Brain microvascular endothelial cell (primary cell): ENCODE results near the gene PHACTR3.

Experiments
- DNase-seq: peaks from one replicate; pipeline ENCODE4 v3.0.0-alpha.2; 2020
- H3K27ac ChIP-seq: fragments of 250-450 bp; sonication (Bioruptor Pico); 2 replicates; pipeline ENCODE4 v1.5.1; 2020; ENCODE audit warnings: mild to moderate bottlenecking, moderate library complexity
- H3K27me3 ChIP-seq: fragments of 250-450 bp; sonication (Bioruptor Pico); replicated peaks from 2 replicates; pipeline ENCODE4 v1.5.1; 2020; ENCODE audit warnings: mild to moderate bottlenecking
- H3K36me3 ChIP-seq: fragments of 250-450 bp; sonication (Bioruptor Pico); replicated peaks from 2 replicates; pipeline ENCODE4 v1.5.1; 2020; ENCODE audit warnings: mild to moderate bottlenecking
- H3K4me3 ChIP-seq: 2 replicates; pipeline ENCODE4 v1.5.1; 2011; ENCODE audit warnings: low read depth, mild to moderate bottlenecking, control low read depth, low read length, moderate library complexity
- in situ Hi-C: cut with HindIII; loops from 2 replicates; pipeline ENCODE4 v1.10.0; 2017; ENCODE audit warnings: low sequenced_read_pairs, low pct_ligation_motif_present
- TF ChIP-seq, protein P1 (sequence below): IDR thresholded peaks from 2 replicates; pipeline ENCODE4 v1.5.1; 2011; ENCODE audit warnings: low read depth, mild to moderate bottlenecking, moderate library complexity, low read length, control low read depth, inconsistent platforms; ENCODE audit errors: missing control alignments

PHACTR3 gene

DNA sequence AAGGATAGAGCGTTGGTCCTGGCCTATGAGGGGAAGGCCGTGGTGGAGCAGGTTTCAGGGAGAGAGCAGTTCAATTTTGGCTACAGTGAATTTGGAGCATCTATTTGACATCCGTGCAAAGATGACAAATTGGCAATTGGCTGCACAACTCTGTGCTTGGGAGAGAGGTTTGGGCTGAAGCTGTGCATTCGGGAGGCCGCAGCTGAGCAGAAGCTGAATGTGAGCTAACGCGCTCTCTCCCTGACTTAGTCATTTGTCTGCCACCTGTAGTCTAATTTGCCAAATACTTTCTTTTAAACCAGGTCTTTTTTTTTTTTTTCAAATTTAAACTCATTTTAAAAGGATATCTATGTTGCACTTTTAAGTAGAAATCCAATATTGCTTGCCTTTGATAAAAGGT is 78.8 kb downstream of the PHACTR3 start:
- DNase-seq = no peak
- no peaks in the 10 kb centered on the region for H3K36me3 ChIP-seq
- H3K27ac ChIP-seq = no peak overlapping the region
- H3K4me3 ChIP-seq = no peak overlapping the region
- in situ Hi-C loops = no loop called here
- H3K27me3 ChIP-seq = no peaks in the 10 kb centered on the region
- TF ChIP-seq, protein P1, sequence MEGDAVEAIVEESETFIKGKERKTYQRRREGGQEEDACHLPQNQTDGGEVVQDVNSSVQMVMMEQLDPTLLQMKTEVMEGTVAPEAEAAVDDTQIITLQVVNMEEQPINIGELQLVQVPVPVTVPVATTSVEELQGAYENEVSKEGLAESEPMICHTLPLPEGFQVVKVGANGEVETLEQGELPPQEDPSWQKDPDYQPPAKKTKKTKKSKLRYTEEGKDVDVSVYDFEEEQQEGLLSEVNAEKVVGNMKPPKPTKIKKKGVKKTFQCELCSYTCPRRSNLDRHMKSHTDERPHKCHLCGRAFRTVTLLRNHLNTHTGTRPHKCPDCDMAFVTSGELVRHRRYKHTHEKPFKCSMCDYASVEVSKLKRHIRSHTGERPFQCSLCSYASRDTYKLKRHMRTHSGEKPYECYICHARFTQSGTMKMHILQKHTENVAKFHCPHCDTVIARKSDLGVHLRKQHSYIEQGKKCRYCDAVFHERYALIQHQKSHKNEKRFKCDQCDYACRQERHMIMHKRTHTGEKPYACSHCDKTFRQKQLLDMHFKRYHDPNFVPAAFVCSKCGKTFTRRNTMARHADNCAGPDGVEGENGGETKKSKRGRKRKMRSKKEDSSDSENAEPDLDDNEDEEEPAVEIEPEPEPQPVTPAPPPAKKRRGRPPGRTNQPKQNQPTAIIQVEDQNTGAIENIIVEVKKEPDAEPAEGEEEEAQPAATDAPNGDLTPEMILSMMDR = no peak

DNA sequence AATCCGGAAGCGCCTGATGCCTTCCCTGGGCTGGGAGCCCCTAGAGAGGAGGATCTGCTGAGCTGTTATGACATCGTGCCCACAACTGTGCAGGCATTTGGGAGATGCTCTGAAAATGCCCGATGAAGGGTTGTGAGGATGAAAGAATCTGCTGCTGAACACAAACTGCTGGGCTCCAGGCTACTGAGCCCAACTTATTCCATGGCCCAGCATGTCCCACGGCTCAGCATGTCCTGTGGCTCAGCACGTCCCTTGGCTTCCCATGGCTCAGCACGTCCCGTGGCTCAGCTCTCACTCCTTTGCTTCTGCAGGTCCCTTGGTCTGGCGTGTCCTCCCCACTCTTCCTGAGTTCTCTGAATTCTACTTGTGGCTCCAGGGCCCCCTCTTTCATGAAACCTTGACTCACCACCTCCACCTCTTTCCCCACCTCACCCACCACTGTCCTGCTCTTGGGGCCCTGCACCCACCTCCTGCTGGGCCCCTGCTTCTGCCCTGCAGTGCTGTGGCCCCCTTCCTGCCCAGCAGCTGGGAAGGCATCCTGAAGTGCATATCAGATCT is 80.4 kb downstream of the PHACTR3 start:
- Histone ChIP-seq H3K36me3 (no peaks in the 10 kb centered on the region), H3K27ac (no peak overlapping the region), H3K27me3 (no peaks in the 10 kb centered on the region), H3K4me3 (no peak overlapping the region)
- in situ Hi-C loops = no loop called here
- TF ChIP-seq, protein P1 = no peak
- no peak for DNase-seq

DNA sequence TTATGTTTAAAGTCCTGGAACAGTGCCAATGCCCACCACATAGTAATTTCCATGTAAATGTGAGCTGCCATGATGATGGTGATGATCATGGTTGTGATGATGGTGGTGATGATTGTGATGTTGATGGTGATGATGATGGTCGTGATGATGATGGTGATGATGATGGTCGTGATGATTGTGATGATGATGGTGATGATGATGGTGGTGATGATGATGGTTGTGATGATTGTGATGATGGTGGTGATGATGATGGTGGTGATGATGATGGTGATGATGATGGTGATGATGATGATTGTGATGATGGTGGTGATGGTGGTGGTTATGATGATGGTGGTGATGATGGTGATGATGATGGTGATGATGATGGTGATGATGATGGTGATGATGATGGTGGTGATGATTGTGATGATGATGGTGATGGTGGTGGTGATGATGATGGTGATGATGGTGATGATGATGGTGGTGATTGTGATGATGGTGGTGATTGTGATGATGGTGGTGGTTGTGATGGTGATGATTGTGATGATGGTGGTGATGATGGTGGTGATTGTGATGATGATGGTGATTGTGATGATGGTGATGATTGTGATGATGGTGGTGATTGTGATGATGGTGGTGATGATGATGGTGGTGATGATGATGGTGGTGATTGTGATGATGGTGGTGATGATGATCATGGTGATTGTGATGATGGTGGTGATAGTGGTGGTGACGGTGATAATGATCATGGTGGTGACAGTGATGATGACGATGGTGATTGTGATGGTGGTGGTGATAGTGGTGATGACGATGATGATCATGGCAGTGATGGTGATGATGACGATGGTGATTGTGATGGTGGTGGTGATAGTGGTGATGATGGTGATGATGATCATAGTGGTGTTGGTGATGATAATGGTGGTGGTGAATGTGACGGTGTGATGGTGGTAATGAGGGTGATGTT is 82.3 kb downstream of the PHACTR3 start:
- in situ Hi-C loops = no loop called here
- Histone ChIP-seq H3K4me3 (no peak overlapping the region), H3K36me3 (no peaks in the 10 kb centered on the region), H3K27me3 (no peaks in the 10 kb centered on the region), H3K27ac (no peak overlapping the region)
- TF ChIP-seq, protein P1 = no peak
- DNase-seq = no peak

DNA sequence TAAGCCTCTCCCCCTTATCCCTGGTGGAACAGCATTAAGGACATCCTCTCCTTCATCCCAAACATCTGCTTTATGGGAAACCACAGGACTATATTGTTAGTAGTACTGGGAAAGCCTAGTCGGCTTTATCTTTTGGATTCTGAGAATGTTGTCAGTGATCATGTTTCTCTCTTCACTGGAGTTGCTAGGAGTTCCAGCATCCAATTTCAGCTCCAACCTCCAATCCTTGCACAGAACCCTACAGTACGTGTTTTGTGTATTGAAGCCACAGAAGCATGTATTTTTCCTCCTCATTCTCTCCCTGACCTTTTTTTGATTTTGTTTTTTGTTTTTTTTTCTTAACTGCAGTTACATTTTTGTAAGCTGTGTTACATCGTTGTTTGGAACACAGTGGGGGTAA is 84.0 kb downstream of the PHACTR3 start:
- Histone ChIP-seq H3K27ac (no peak overlapping the region), H3K36me3 (no peaks in the 10 kb centered on the region), H3K27me3 (no peaks in the 10 kb centered on the region), H3K4me3 (no peak overlapping the region)
- in situ Hi-C loops = no loop called here
- no peak for DNase-seq
- TF ChIP-seq, protein P1 = no peak

DNA sequence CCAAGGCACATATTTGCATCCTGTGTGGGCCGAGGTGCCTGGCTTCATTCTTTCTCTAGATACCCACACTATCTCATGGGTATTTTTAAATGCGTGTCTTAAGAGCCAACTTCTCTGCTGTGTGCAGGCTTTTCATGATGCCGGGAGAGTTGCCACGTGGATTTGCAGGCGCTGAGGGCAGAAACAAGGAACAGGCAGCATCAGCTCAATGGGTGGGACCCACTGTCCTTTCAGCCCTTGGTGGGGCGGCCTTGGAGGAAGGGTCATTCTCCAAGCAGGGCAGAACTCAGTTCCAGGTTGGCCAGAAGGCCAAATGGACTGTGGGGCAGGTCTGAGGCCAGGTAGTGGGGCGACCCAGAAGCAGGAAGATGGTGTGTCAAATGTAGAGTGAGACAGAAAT is 84.7 kb downstream of the PHACTR3 start:
- Histone ChIP-seq H3K27ac (no peak overlapping the region), H3K27me3 (no peaks in the 10 kb centered on the region), H3K36me3 (no peaks in the 10 kb centered on the region), H3K4me3 (no peak overlapping the region)
- in situ Hi-C loops = no loop called here
- TF ChIP-seq, protein P1 = no peak
- no peak for DNase-seq
